IMR-90 (cell line): ENCODE results near the gene CDKAL1. TPM values are rescaled to one million over a fixed set of nuclear protein-coding genes. Genes with fewer than 3 reads are reported as not detected.

Experiments
- ATAC-seq: fragments of 200-7000 bp; cut with Tn5 transposase; 2 replicates; pipeline ENCODE4 v1.9.1; 2020; ENCODE audit warnings: low read depth, mild to moderate bottlenecking, moderate library complexity
- BruUV-seq: library from RNA; stranded (reverse); fragments of 400-500 nt; replicated peaks from 2 replicates; lab custom pipeline; 2021; lab: Mats Ljungman, UMichigan
- CTCF ChIA-PET: fragments of 300-600 bp; formaldehyde crosslinking; extraction: SDS; loops from one replicate; lab custom pipeline; 2021; ENCODE audit warnings: antibody characterized with exemption; lab: Yijun Ruan, JAX
- POLR2A ChIA-PET: fragments of 300-600 bp; sonication (Branson Sonifier 250); formaldehyde crosslinking; loops from one replicate; lab custom pipeline; 2022; ENCODE audit warnings: antibody characterized with exemption; ENCODE audit not compliant: unreplicated experiment; lab: Charles Lee
- DNase-seq: peaks from one replicate; pipeline ENCODE4 v3.0.0; 2013
- H2AFZ ChIP-seq: replicated peaks from 2 replicates; pipeline ENCODE3; 2013; ENCODE audit warnings: low read length, mild to moderate bottlenecking; ENCODE audit not compliant: poor library complexity
- H2AK5ac ChIP-seq: 2 replicates; pipeline ENCODE4 v1.6.1; 2013; ENCODE audit warnings: low read depth, low read length, inconsistent platforms
- H2AK9ac ChIP-seq: replicated peaks from 2 replicates; pipeline ENCODE3; 2013; ENCODE audit warnings: mild to moderate bottlenecking, low read depth, low read length, moderate library complexity; ENCODE audit not compliant: poor library complexity
- H2BK120ac ChIP-seq: 2 replicates; pipeline ENCODE4 v1.6.1; 2013; ENCODE audit warnings: low read depth, low read length, inconsistent platforms
- H2BK15ac ChIP-seq: 3 replicates; pipeline ENCODE4 v1.6.1; 2013; ENCODE audit warnings: low read depth, low read length, inconsistent platforms
- H2BK20ac ChIP-seq: 2 replicates; pipeline ENCODE4 v1.6.1; 2013; ENCODE audit warnings: low read depth, mild to moderate bottlenecking, inconsistent platforms, low read length, moderate library complexity
- H2BK5ac ChIP-seq: 2 replicates; pipeline ENCODE4 v1.6.1; 2013; ENCODE audit warnings: mild to moderate bottlenecking, low read depth, low read length, inconsistent platforms; ENCODE audit not compliant: poor library complexity, severe bottlenecking
- H3K14ac ChIP-seq: replicated peaks from 2 replicates; pipeline ENCODE4 v1.6.1; 2013; ENCODE audit warnings: low read depth, low read length, inconsistent platforms
- H3K18ac ChIP-seq: 2 replicates; pipeline ENCODE4 v1.6.1; 2013; ENCODE audit warnings: low read depth, low read length, control low read depth
- H3K23ac ChIP-seq: 2 replicates; pipeline ENCODE4 v1.6.1; 2013; ENCODE audit warnings: low read depth, low read length, inconsistent platforms
- H3K27ac ChIP-seq: 2 replicates; pipeline ENCODE4 v1.5.1; 2013; ENCODE audit warnings: mild to moderate bottlenecking, control low read depth, low read length; ENCODE audit not compliant: insufficient read depth
- H3K27me3 ChIP-seq: 2 replicates; pipeline ENCODE4 v1.6.1; 2013; ENCODE audit warnings: low read length; ENCODE audit not compliant: control insufficient read depth, insufficient read depth
- H3K36me3 ChIP-seq: 2 replicates; pipeline ENCODE4 v1.6.1; 2013; ENCODE audit warnings: low read length, mixed read lengths; ENCODE audit not compliant: control insufficient read depth, insufficient read depth
- H3K4ac ChIP-seq: 2 replicates; pipeline ENCODE4 v1.6.1; 2013; ENCODE audit warnings: low read depth, low read length, inconsistent platforms
- H3K4me1 ChIP-seq: 2 replicates; pipeline ENCODE4 v1.6.1; 2013; ENCODE audit warnings: low read length, mixed read lengths; ENCODE audit not compliant: control insufficient read depth, insufficient read depth
- H3K4me2 ChIP-seq: 2 replicates; pipeline ENCODE4 v1.6.1; 2013; ENCODE audit warnings: low read depth, mild to moderate bottlenecking, control low read depth, low read length, moderate library complexity
- H3K4me3 ChIP-seq: 2 replicates; pipeline ENCODE4 v1.5.1; 2013; ENCODE audit warnings: low read depth, mild to moderate bottlenecking, control low read depth, low read length, moderate library complexity; ENCODE audit not compliant: insufficient read depth
- H3K56ac ChIP-seq: 2 replicates; pipeline ENCODE4 v1.6.1; 2013; ENCODE audit warnings: low read length, inconsistent platforms; ENCODE audit not compliant: insufficient read depth; ENCODE audit errors: extremely low read depth
- H3K79me1 ChIP-seq, 2 experiments: 2 replicates each; pipeline ENCODE4 v1.6.1; 2013; ENCODE audit warnings: low read length in 2 of 2, inconsistent platforms in 1 of 2, low read depth in 1 of 2
- H3K9ac ChIP-seq: 2 replicates; pipeline ENCODE4 v1.6.1; 2013; ENCODE audit warnings: low read depth, low read length, control low read depth
- H3K9me1 ChIP-seq: 2 replicates; pipeline ENCODE4 v1.6.1; 2013; ENCODE audit warnings: low read length, inconsistent platforms; ENCODE audit not compliant: insufficient read depth
- H3K9me3 ChIP-seq: 2 replicates; pipeline ENCODE4 v1.6.1; 2013; ENCODE audit warnings: low read length; ENCODE audit not compliant: control insufficient read depth, insufficient read depth
- H4K20me1 ChIP-seq: 2 replicates; pipeline ENCODE4 v1.6.1; 2013; ENCODE audit warnings: low read length, inconsistent platforms; ENCODE audit not compliant: insufficient read depth
- H4K5ac ChIP-seq: 2 replicates; pipeline ENCODE4 v1.6.1; 2013; ENCODE audit warnings: mild to moderate bottlenecking, low read depth, low read length, control low read depth
- H4K8ac ChIP-seq, 2 experiments: 2 replicates each; pipeline ENCODE4 v1.6.1; 2013; ENCODE audit warnings: low read depth in 2 of 2, low read length in 2 of 2, control low read depth in 1 of 2, inconsistent platforms in 1 of 2
- H4K91ac ChIP-seq: 2 replicates; pipeline ENCODE4 v1.6.1; 2013; ENCODE audit warnings: low read depth, low read length, inconsistent platforms; ENCODE audit not compliant: insufficient read depth
- BHLHE40 ChIP-seq: fragments of 150-350 bp; IDR thresholded peaks from 2 replicates; pipeline ENCODE4 v1.6.1; 2016; ENCODE audit warnings: mild to moderate bottlenecking, low read depth, low read length
- CEBPB ChIP-seq: IDR thresholded peaks from 2 replicates; pipeline ENCODE4 v1.6.1; 2012; ENCODE audit warnings: low read depth, low read length, improper control_type of control experiment
- CHD1 ChIP-seq: IDR thresholded peaks from 2 replicates; pipeline ENCODE4 v1.6.1; 2012; ENCODE audit warnings: low read depth, low read length, improper control_type of control experiment
- FOS ChIP-seq: fragments of 150-350 bp; IDR thresholded peaks from 2 replicates; pipeline ENCODE4 v1.6.1; 2016; ENCODE audit warnings: low read depth, low read length
- MAZ ChIP-seq: IDR thresholded peaks from 2 replicates; pipeline ENCODE4 v1.6.1; 2012; ENCODE audit warnings: low read depth, mild to moderate bottlenecking, low read length, improper control_type of control experiment, moderate library complexity, borderline replicate concordance
- RAD21 ChIP-seq: IDR thresholded peaks from 2 replicates; pipeline ENCODE4 v1.6.1; 2012; ENCODE audit warnings: low read length, improper control_type of control experiment
- RCOR1 ChIP-seq: IDR thresholded peaks from 2 replicates; pipeline ENCODE4 v1.6.1; 2012; ENCODE audit warnings: mild to moderate bottlenecking, low read length, improper control_type of control experiment; ENCODE audit not compliant: insufficient replicate concordance
- SMC3 ChIP-seq: fragments of 150-350 bp; IDR thresholded peaks from 2 replicates; pipeline ENCODE4 v1.6.1; 2016; ENCODE audit warnings: low read depth, mild to moderate bottlenecking, antibody characterized with exemption, low read length, moderate library complexity
- WGBS, 2 experiments: methylation state at CpG; one replicate each; pipeline versions ENCODE4 v1.1.5 to v1.1.7; 2013; ENCODE audit warnings: missing lambda C conversion rate in 2 of 2; ENCODE audit not compliant: insufficient read length in 1 of 2; ENCODE audit errors: extremely low coverage in 2 of 2; 5-methylcytosine and 5-hydroxymethylcytosine counted together
- dilution Hi-C: fragments of 300-500 bp; cut with HindIII; formaldehyde crosslinking; loops from one replicate; pipeline ENCODE4 v1.14.3; 2018; ENCODE audit warnings: low sequenced_read_pairs; ENCODE audit not compliant: unreplicated experiment
- in situ Hi-C: fragments of 300-500 bp; cut with MboI; formaldehyde crosslinking; loops from 3 replicates; pipeline ENCODE4 v1.14.3; 2019; ENCODE audit warnings: low sequenced_read_pairs, inconsistent platforms, mixed read lengths
- intact Hi-C: fragments of 100-400 bp; cut with micrococcal nuclease; formaldehyde crosslinking; loops from 2 replicates; pipeline ENCODE4 v1.10.0; 2022
- polyA plus RNA-seq, 3 experiments: library from polyadenylated mRNA; depleted of rRNA; stranded (reverse); fragments of >200 nt; gene quantifications; 2 replicates each; pipeline ENCODE4 v1.2.3, GENCODE V29; 2012; ENCODE audit warnings: low replicate concordance in 1 of 3
- total RNA-seq: library from RNA; depleted of rRNA; stranded (reverse); fragments of >200 nt; gene quantifications from 2 replicates; pipeline ENCODE4 v1.2.3, GENCODE V29; 2012
- TF ChIP-seq, protein P1 (sequence below): fragments of 150-350 bp; IDR thresholded peaks from 2 replicates; pipeline ENCODE4 v1.6.1; 2017; ENCODE audit warnings: mild to moderate bottlenecking, antibody characterized with exemption, low read length, low read depth
- TF ChIP-seq, protein P2 (sequence below): conservative IDR thresholded peaks from 2 replicates; pipeline ENCODE4 v1.5.1; 2012; ENCODE audit warnings: mild to moderate bottlenecking, low read depth, low read length, improper control_type of control experiment

CDKAL1 gene
- total and polyA plus RNA-seq, 2 of the 4 experiments (the other 2 are of a cell fraction): 3.7 to 13.1 TPM

GRCh38 chr6:20687494-20687893 lies 153.2 kb downstream of the CDKAL1 start:
- ATAC-seq (no peak), DNase-seq (no peak)
- in situ Hi-C loops (no loop called here), intact Hi-C loops (no loop called here), dilution Hi-C loops (no loop called here)
- ChIA-PET CTCF (interaction anchor here (0.6 kb wide), 1 partner anchor 182 kb away, joined by 3 read pairs; no protein-coding TSS in a partner anchor), POLR2A (no interaction called here)
- Histone ChIP-seq H3K9me3 (no peaks in the 10 kb centered on the region), H2BK15ac (no peak overlapping the region), H4K5ac (no peak overlapping the region), H3K4me2 (no peak overlapping the region), H3K23ac (no peak overlapping the region), H3K36me3 (no peaks in the 10 kb centered on the region), H3K4ac (no peak overlapping the region), H3K9me1 (no peaks in the 10 kb centered on the region), H3K9ac (no peak overlapping the region), H3K79me1 (peaks cover 14 to 16% of the 10 kb centered on the region in 2 experiments; a peak in 3 of 4 replicates), H4K91ac (no peak overlapping the region), H3K4me1 (peaks cover 6% of the 10 kb centered on the region; the same call in 1 of the 2 replicates), H2BK120ac (no peak overlapping the region), H3K27ac (no peak overlapping the region), H2AK5ac (no peak overlapping the region), H3K56ac (no peak overlapping the region), H2BK20ac (no peak overlapping the region), H3K27me3 (no peaks in the 10 kb centered on the region), H3K4me3 (no peak overlapping the region), H4K8ac (no peak overlapping the region), H2BK5ac (no peak overlapping the region), H2AFZ (no peak overlapping the region), H3K14ac (no peak overlapping the region), H4K20me1 (no peaks in the 10 kb centered on the region), H3K18ac (no peak overlapping the region), H2AK9ac (no peak overlapping the region)
- WGBS, 2 experiments: no CpG with 5 or more reads among the region's 2 CpGs
- TF ChIP-seq, protein P1, sequence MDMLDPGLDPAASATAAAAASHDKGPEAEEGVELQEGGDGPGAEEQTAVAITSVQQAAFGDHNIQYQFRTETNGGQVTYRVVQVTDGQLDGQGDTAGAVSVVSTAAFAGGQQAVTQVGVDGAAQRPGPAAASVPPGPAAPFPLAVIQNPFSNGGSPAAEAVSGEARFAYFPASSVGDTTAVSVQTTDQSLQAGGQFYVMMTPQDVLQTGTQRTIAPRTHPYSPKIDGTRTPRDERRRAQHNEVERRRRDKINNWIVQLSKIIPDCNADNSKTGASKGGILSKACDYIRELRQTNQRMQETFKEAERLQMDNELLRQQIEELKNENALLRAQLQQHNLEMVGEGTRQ: no peak
- no peak for TF ChIP-seq MAZ
- no peak for TF ChIP-seq CHD1
- no peak for TF ChIP-seq RCOR1
- TF ChIP-seq, protein P2, sequence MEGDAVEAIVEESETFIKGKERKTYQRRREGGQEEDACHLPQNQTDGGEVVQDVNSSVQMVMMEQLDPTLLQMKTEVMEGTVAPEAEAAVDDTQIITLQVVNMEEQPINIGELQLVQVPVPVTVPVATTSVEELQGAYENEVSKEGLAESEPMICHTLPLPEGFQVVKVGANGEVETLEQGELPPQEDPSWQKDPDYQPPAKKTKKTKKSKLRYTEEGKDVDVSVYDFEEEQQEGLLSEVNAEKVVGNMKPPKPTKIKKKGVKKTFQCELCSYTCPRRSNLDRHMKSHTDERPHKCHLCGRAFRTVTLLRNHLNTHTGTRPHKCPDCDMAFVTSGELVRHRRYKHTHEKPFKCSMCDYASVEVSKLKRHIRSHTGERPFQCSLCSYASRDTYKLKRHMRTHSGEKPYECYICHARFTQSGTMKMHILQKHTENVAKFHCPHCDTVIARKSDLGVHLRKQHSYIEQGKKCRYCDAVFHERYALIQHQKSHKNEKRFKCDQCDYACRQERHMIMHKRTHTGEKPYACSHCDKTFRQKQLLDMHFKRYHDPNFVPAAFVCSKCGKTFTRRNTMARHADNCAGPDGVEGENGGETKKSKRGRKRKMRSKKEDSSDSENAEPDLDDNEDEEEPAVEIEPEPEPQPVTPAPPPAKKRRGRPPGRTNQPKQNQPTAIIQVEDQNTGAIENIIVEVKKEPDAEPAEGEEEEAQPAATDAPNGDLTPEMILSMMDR: no peak
- no peak for TF ChIP-seq BHLHE40
- TF ChIP-seq RAD21: no peak
- no peak for TF ChIP-seq FOS
- TF ChIP-seq SMC3: no peak
- TF ChIP-seq CEBPB: no peak
- no TSS peak for BruUV-seq
